Panc1 (cell line): ENCODE results near the gene SLC25A31. TPM values are rescaled to one million over a fixed set of nuclear protein-coding genes. Genes with fewer than 3 reads are reported as not detected.

Experiments used
- ATAC-seq: fragments of 200-7000 bp; cut with Tn5 transposase; 2 replicates; pipeline ENCODE4 v1.9.1; 2020; ENCODE audit warnings: mild to moderate bottlenecking, moderate library complexity
- BruUV-seq: library from RNA; stranded (reverse); fragments of 400-500 nt; replicated peaks from 2 replicates; lab custom pipeline; 2021; lab: Mats Ljungman, UMichigan
- CTCF ChIA-PET: fragments of 300-600 bp; sonication (Branson Sonifier 250); formaldehyde crosslinking; loops from one replicate; lab custom pipeline; 2022; ENCODE audit warnings: antibody characterized with exemption; lab: Charles Lee
- POLR2A ChIA-PET: fragments of 300-600 bp; sonication (Branson Sonifier 250); formaldehyde crosslinking; loops from one replicate; lab custom pipeline; 2022; ENCODE audit warnings: antibody characterized with exemption; lab: Charles Lee
- DNase-seq: peaks from one replicate; pipeline ENCODE4 v3.0.0-alpha.2; 2010; ENCODE audit warnings: low read depth, low spot score
- H3K27ac ChIP-seq: 2 replicates; pipeline ENCODE4 v1.5.1; 2011; ENCODE audit warnings: mild to moderate bottlenecking, low read length, inconsistent platforms
- H3K27me3 ChIP-seq: fragments of 200-500 bp; sonication (Bioruptor generic); 2 replicates; pipeline ENCODE4 v1.6.0; 2014; ENCODE audit warnings: low read length, inconsistent platforms; ENCODE audit not compliant: control insufficient read depth, insufficient read depth
- H3K36me3 ChIP-seq: fragments of 200-500 bp; sonication (Bioruptor generic); 2 replicates; pipeline ENCODE4 v1.5.1; 2014; ENCODE audit warnings: inconsistent platforms, mild to moderate bottlenecking, low read length, moderate library complexity; ENCODE audit not compliant: control insufficient read depth, insufficient read depth
- H3K4me1 ChIP-seq: 2 replicates; pipeline ENCODE4 v1.5.1; 2011; ENCODE audit warnings: inconsistent platforms, mild to moderate bottlenecking, low read length, moderate library complexity; ENCODE audit not compliant: control insufficient read depth, insufficient read depth
- H3K4me3 ChIP-seq, 2 experiments: 2 replicates each; pipeline ENCODE4 v1.5.1; 2011 to 2012; ENCODE audit warnings: low read depth in 2 of 2, low read length in 2 of 2, mild to moderate bottlenecking in 2 of 2, inconsistent platforms in 1 of 2, moderate library complexity in 1 of 2
- H3K9me3 ChIP-seq: fragments of 200-500 bp; sonication (Bioruptor generic); 2 replicates; pipeline ENCODE4 v1.5.1; 2014; ENCODE audit warnings: low read depth, mild to moderate bottlenecking, inconsistent platforms, low read length, moderate library complexity; ENCODE audit not compliant: control insufficient read depth, insufficient read depth
- POLR2AphosphoS5 ChIP-seq: IDR thresholded peaks from 2 replicates; pipeline ENCODE4 v1.6.1; 2012; ENCODE audit warnings: mild to moderate bottlenecking, low read depth, low read length, moderate library complexity
- REST ChIP-seq, 2 experiments: IDR thresholded peaks; 2 replicates each; pipeline ENCODE4 v1.6.1; 2011 to 2012; ENCODE audit warnings: low read depth in 2 of 2, control low read depth in 1 of 2, low read length in 1 of 2, mild to moderate bottlenecking in 1 of 2, moderate library complexity in 1 of 2; ENCODE audit not compliant: insufficient read depth in 1 of 2
- SIN3A ChIP-seq: IDR thresholded peaks from 2 replicates; pipeline ENCODE4 v1.6.1; 2012; ENCODE audit warnings: low read depth, mild to moderate bottlenecking, low read length, moderate library complexity, borderline replicate concordance; ENCODE audit not compliant: insufficient read depth
- TCF7L2 ChIP-seq: IDR thresholded peaks from 2 replicates; pipeline ENCODE4 v1.6.1; 2011; ENCODE audit warnings: mild to moderate bottlenecking, low read depth, low read length, inconsistent platforms
- in situ Hi-C: cut with HindIII; loops from 2 replicates; pipeline ENCODE4 v1.10.0; 2016; ENCODE audit warnings: low sequenced_read_pairs, low pct_unique_long_range_greater_than_20kb
- intact Hi-C: fragments of 100-400 bp; cut with micrococcal nuclease; formaldehyde crosslinking; loops from one replicate; pipeline ENCODE4 v1.10.0; 2022; ENCODE audit not compliant: unreplicated experiment
- total RNA-seq: library from RNA; stranded (reverse); gene quantifications from one replicate; pipeline ENCODE4 v1.2.1, GENCODE V29; 2021; ENCODE audit not compliant: unreplicated experiment
- TF ChIP-seq, protein P1 (sequence below): fragments of 450-650 bp; IDR thresholded peaks from 2 replicates; pipeline ENCODE4 v1.5.1; 2017; ENCODE audit warnings: mild to moderate bottlenecking

Gene SLC25A31
- total RNA-seq, 1 experiment from 2014 or later, result not detected

DNA sequence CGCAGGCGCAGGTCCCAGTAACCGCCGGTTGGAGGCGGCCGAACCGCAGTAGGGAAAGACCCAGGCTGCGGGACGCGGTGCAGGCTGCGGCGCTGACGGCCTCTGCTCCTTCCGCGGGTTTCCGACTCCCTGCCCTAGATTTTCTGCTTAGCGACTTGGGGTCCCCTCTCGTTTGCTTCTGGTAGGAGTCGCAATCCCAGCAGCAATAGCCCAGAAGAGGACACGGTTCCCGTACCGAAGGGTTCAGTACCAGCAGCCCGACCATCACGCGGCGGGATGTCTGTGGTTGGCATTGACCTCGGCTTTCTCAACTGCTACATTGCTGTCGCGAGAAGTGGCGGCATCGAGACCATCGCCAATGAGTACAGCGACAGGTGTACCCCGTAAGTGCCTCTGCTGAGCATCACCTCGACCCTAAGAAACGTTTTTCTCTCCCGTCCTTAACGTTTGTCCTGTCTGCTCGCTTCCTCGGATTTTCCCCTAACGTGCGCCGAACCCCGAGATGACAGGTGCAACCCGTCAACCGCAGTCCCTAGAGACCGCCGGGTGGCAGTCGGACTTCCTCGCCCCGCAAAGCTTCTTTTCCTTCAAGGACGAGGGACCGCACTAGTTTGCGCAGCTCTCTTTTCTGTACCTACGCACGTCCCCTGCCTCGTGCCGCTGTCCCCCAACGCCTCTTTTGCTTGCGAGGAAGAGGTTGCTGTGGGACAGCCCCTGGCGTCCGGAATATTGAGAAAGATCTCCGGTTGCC lies 52.2 kb downstream of the SLC25A31 start, which contains the start of gene HSPA4L:
Gene HSPA4L, plus strand, starts transcription at position 48 of the 751 bp plus-strand sequence. Its CDS starts 229 bp downstream, at position 277.
- CTCF ChIA-PET, result no interaction called here
- peak; percentile 65 for DNase-seq
- POLR2A ChIA-PET, result interaction anchor here (0.6 kb wide), 2 partner anchors 62 to 99 kb away, joined by 4 to 7 read pairs; no protein-coding TSS in a partner anchor

More for the DNA sequence above, 52.2 kb downstream of the SLC25A31 start, which contains the start of gene HSPA4L:
- Histone ChIP-seq H3K27ac (peak within 1 kb of the TSS; percentile 82), H3K4me1 (peaks cover 2% of the 10 kb centered on the region; the same call in 1 of the 2 replicates), H3K36me3 (no peaks in the 10 kb centered on the region; the same call in 1 of the 2 replicates), H3K4me3 (peak within 1 kb of the TSS; percentile 81 to 86), H3K27me3 (no peaks in the 10 kb centered on the region), H3K9me3 (no peaks in the 10 kb centered on the region)
- peak; percentile 82 for ATAC-seq
- TF ChIP-seq TCF7L2 (no peak), REST (IDR thresholded peaks at IDR 0.05; ENCODE audit: insufficient read depth in 1 of 2, low read depth in 2 of 2, low read length in 1 of 2) (no peak), POLR2AphosphoS5 (peak; percentile 90), SIN3A (0 out of 2 replicates have a peak, but pooled peaks have one; percentile 46)
- TF ChIP-seq, protein P1, sequence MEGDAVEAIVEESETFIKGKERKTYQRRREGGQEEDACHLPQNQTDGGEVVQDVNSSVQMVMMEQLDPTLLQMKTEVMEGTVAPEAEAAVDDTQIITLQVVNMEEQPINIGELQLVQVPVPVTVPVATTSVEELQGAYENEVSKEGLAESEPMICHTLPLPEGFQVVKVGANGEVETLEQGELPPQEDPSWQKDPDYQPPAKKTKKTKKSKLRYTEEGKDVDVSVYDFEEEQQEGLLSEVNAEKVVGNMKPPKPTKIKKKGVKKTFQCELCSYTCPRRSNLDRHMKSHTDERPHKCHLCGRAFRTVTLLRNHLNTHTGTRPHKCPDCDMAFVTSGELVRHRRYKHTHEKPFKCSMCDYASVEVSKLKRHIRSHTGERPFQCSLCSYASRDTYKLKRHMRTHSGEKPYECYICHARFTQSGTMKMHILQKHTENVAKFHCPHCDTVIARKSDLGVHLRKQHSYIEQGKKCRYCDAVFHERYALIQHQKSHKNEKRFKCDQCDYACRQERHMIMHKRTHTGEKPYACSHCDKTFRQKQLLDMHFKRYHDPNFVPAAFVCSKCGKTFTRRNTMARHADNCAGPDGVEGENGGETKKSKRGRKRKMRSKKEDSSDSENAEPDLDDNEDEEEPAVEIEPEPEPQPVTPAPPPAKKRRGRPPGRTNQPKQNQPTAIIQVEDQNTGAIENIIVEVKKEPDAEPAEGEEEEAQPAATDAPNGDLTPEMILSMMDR, result peak; percentile 49
- intact Hi-C loops, result no loop called here
- no TSS peak for BruUV-seq
- in situ Hi-C loops, result no loop called here
